SKM-1 treated with dmso at 0.1 percent for 144 hours (cell line): ENCODE results near the gene ALLC.
"Not testable (repeated sequence)": the region's sequence is repeated elsewhere in the genome, so short reads cannot be mapped to it uniquely, and the experiment has no call there.

Experiments
- DNase-seq: peaks from one replicate; lab custom pipeline; 2025; ENCODE audit not compliant: unreplicated experiment; lab: John Stamatoyannopoulos, UW

Gene ALLC

GRCh38 chr2:3654011-3654410, 4.0 kb upstream of the ALLC start:
- no peak for DNase-seq

- DNase-seq = no peak
These were observed 3.3 kb upstream of the ALLC start for GRCh38 chr2:3654531-3655225.

GRCh38 chr2:3655871-3656761, 1.9 kb upstream of the ALLC start:
- DNase-seq = no peak

- DNase-seq = no peak
These were observed 958 bp upstream of the ALLC start for GRCh38 chr2:3656762-3657721.

- DNase-seq = peak; percentile 52
These were observed 1.7 kb downstream of the ALLC start for GRCh38 chr2:3659447-3660432.

- DNase-seq = not testable (repeated sequence)
These were observed 2.6 kb downstream of the ALLC start for GRCh38 chr2:3660640-3661039.

- no peak for DNase-seq
These were observed 3.2 kb downstream of the ALLC start for GRCh38 chr2:3661149-3661660.

- DNase-seq = peak; percentile 70
These were observed 4.2 kb downstream of the ALLC start for GRCh38 chr2:3662239-3662638.

- no peak for DNase-seq
These were observed 6.1 kb downstream of the ALLC start for GRCh38 chr2:3664118-3664517.

GRCh38 chr2:3664925-3665324, 6.9 kb downstream of the ALLC start:
- no peak for DNase-seq

GRCh38 chr2:3665886-3666612, 8.0 kb downstream of the ALLC start:
- no peak for DNase-seq

GRCh38 chr2:3666613-3666975, 8.6 kb downstream of the ALLC start:
- DNase-seq = no peak

- DNase-seq = no peak
These were observed 9.2 kb downstream of the ALLC start for GRCh38 chr2:3667151-3667631.

- no peak for DNase-seq
These were observed 11.7 kb downstream of the ALLC start for GRCh38 chr2:3669656-3670055.

GRCh38 chr2:3670376-3670775, 12.4 kb downstream of the ALLC start:
- no peak for DNase-seq

- no peak for DNase-seq
These were observed 12.9 kb downstream of the ALLC start for GRCh38 chr2:3670941-3671340.

- DNase-seq = no peak
These were observed 15.1 kb downstream of the ALLC start for GRCh38 chr2:3672861-3673678.
